Measurements from ENCODE around the gene NABP1.

DNA sequence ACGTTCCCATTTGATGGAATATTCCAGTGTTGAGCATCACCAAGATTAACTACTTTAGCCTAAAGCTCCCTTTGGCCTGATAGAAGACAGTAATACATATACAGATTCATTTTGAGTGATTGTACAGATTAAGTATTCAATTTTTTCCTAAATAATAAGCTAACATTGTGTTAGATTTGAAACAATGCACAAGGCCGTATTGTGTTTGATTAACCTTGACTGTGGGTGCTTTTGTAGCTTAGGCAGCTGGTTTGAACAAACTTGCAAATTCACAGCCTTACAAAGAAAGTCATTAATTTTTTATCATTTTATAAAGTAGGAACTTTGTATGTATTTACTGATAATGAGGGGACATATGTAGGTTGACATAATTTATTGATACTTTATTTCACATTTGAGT is 29.6 kb downstream of the NABP1 start:
- no peak for TF ChIP-seq CTCF (IDR thresholded peaks at IDR 0.05; ENCODE audit: poor library complexity)
- no peak for TF ChIP-seq EZH2phosphoT487 (IDR thresholded peaks at IDR 0.05; ENCODE audit: low read depth, severe bottlenecking, unreplicated experiment)
- TF ChIP-seq EZH2 (IDR thresholded peaks at IDR 0.05; ENCODE audit: borderline replicate concordance) = no peak
